Measurements from ENCODE around the gene SYF2. TPM values are rescaled to one million over a fixed set of nuclear protein-coding genes. Genes with fewer than 3 reads are reported as not detected.

The SYF2 gene
- total and polyA plus RNA-seq, 2 of the 4 experiments (the other 2 are of a cell fraction) = 8.6 to 19.5 TPM

DNA sequence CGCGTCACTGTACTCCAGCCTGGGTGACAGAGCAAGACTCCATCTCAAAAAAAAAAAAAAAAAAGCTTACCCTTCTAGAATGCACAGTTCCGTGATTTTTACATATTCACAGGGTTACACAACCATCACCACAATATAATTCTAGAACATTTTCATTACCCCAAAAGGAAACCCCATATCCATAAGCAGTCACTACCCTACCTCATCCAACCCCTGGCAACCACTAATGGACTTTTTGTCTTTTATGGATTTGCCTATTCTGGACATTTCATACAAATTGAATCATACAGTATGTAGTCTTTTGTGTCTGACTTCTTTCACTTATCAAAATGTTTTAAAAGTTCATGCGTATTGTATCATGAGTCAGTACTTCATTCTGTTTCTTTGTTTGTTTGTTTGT lies 22.8 kb downstream of the SYF2 start:
- ChIA-PET POLR2A (ENCODE audit: unreplicated experiment) (no interaction called here), CTCF (interaction anchor here (0.6 kb wide), 1 partner anchor 1015 kb away, joined by 3 read pairs; no protein-coding TSS in a partner anchor)
- H3K9ac ChIP-seq (ENCODE audit: low read depth, low read length) = no peak overlapping the region
- no peak overlapping the region for H3K18ac ChIP-seq (ENCODE audit: low read depth, low read length)
- no peak overlapping the region for H3K4me3 ChIP-seq (ENCODE audit: insufficient read depth, low read depth, low read length)
- no peaks in the 10 kb centered on the region for H4K20me1 ChIP-seq (ENCODE audit: insufficient read depth, low read length)
- TF ChIP-seq BHLHE40 (IDR thresholded peaks at IDR 0.05; ENCODE audit: low read depth, low read length) (no peak), MAFK (IDR thresholded peaks at IDR 0.05; ENCODE audit: low read depth, low read length) (no peak), RAD21 (IDR thresholded peaks at IDR 0.05; ENCODE audit: low read length) (no peak), FOS (IDR thresholded peaks at IDR 0.05; ENCODE audit: low read depth, low read length) (no peak), CHD1 (IDR thresholded peaks at IDR 0.05; ENCODE audit: low read depth, low read length) (no peak), CEBPB (IDR thresholded peaks at IDR 0.05; ENCODE audit: low read depth, low read length) (no peak), RCOR1 (IDR thresholded peaks at IDR 0.05; ENCODE audit: insufficient replicate concordance, low read length) (no peak), SMC3 (IDR thresholded peaks at IDR 0.05; ENCODE audit: low read depth, low read length) (no peak), RFX5 (IDR thresholded peaks at IDR 0.05; ENCODE audit: low read depth, low read length) (no peak), NFE2L2 (IDR thresholded peaks at IDR 0.05; ENCODE audit: low read depth, low read length) (no peak), MAZ (IDR thresholded peaks at IDR 0.05; ENCODE audit: borderline replicate concordance, low read depth, low read length) (no peak), MXI1 (IDR thresholded peaks at IDR 0.05; ENCODE audit: borderline replicate concordance, low read depth, low read length) (no peak)
- TF ChIP-seq, protein P1, sequence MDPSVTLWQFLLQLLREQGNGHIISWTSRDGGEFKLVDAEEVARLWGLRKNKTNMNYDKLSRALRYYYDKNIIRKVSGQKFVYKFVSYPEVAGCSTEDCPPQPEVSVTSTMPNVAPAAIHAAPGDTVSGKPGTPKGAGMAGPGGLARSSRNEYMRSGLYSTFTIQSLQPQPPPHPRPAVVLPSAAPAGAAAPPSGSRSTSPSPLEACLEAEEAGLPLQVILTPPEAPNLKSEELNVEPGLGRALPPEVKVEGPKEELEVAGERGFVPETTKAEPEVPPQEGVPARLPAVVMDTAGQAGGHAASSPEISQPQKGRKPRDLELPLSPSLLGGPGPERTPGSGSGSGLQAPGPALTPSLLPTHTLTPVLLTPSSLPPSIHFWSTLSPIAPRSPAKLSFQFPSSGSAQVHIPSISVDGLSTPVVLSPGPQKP (IDR thresholded peaks at IDR 0.05; ENCODE audit: borderline replicate concordance, low read depth, low read length) = no peak
- TF ChIP-seq, protein P2, sequence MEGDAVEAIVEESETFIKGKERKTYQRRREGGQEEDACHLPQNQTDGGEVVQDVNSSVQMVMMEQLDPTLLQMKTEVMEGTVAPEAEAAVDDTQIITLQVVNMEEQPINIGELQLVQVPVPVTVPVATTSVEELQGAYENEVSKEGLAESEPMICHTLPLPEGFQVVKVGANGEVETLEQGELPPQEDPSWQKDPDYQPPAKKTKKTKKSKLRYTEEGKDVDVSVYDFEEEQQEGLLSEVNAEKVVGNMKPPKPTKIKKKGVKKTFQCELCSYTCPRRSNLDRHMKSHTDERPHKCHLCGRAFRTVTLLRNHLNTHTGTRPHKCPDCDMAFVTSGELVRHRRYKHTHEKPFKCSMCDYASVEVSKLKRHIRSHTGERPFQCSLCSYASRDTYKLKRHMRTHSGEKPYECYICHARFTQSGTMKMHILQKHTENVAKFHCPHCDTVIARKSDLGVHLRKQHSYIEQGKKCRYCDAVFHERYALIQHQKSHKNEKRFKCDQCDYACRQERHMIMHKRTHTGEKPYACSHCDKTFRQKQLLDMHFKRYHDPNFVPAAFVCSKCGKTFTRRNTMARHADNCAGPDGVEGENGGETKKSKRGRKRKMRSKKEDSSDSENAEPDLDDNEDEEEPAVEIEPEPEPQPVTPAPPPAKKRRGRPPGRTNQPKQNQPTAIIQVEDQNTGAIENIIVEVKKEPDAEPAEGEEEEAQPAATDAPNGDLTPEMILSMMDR (conservative IDR thresholded peaks at IDR 0.05; ENCODE audit: low read depth, low read length) = no peak
- TF ChIP-seq, protein P3, sequence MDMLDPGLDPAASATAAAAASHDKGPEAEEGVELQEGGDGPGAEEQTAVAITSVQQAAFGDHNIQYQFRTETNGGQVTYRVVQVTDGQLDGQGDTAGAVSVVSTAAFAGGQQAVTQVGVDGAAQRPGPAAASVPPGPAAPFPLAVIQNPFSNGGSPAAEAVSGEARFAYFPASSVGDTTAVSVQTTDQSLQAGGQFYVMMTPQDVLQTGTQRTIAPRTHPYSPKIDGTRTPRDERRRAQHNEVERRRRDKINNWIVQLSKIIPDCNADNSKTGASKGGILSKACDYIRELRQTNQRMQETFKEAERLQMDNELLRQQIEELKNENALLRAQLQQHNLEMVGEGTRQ (IDR thresholded peaks at IDR 0.05; ENCODE audit: low read depth, low read length) = no peak
- no peak overlapping the region for H2BK5ac ChIP-seq (ENCODE audit: low read depth, low read length, poor library complexity, severe bottlenecking)
- H3K4me1 ChIP-seq (ENCODE audit: control insufficient read depth, insufficient read depth, low read length) = no peaks in the 10 kb centered on the region
- no peak overlapping the region for H4K5ac ChIP-seq (ENCODE audit: low read depth, low read length)
- no peaks in the 10 kb centered on the region for H3K79me1 ChIP-seq (ENCODE audit: low read depth in 1 of 2, low read length in 2 of 2)
- H2BK120ac ChIP-seq (ENCODE audit: low read depth, low read length) = no peak overlapping the region
- no peak overlapping the region for H4K8ac ChIP-seq (ENCODE audit: low read depth in 2 of 2, low read length in 2 of 2)
- no peak overlapping the region for H3K14ac ChIP-seq (replicated peaks; ENCODE audit: low read depth, low read length)
- dilution Hi-C loops (cut with HindIII; ENCODE audit: low sequenced_read_pairs, unreplicated experiment) (loop anchor here (25.0 kb wide), 1 partner anchor 547 kb away; no protein-coding TSS in a partner anchor), intact Hi-C loops (cut with micrococcal nuclease) (no loop called here), in situ Hi-C loops (cut with MboI; ENCODE audit: low sequenced_read_pairs) (loop anchor here (10.0 kb wide), 3 partner anchors 275 to 545 kb away; partner anchors contain the start of gene RUNX3)
- no peak overlapping the region for H3K23ac ChIP-seq (ENCODE audit: low read depth, low read length)
- no peak overlapping the region for H3K4ac ChIP-seq (ENCODE audit: low read depth, low read length)
- no peak overlapping the region for H2BK20ac ChIP-seq (ENCODE audit: low read depth, low read length)
- no peaks in the 10 kb centered on the region for H3K9me3 ChIP-seq (ENCODE audit: control insufficient read depth, insufficient read depth, low read length)
- H3K56ac ChIP-seq (ENCODE audit: extremely low read depth, insufficient read depth, low read length) = no peak overlapping the region
- H4K91ac ChIP-seq (ENCODE audit: insufficient read depth, low read depth, low read length) = no peak overlapping the region
- peaks cover 41% of the 10 kb centered on the region for H3K27me3 ChIP-seq (ENCODE audit: control insufficient read depth, insufficient read depth, low read length)
- no peak overlapping the region for H2AFZ ChIP-seq (replicated peaks; ENCODE audit: low read length, poor library complexity)
- ATAC-seq (ENCODE audit: low read depth) (no peak), DNase-seq (no peak)
- H3K9me1 ChIP-seq (ENCODE audit: insufficient read depth, low read length) = no peaks in the 10 kb centered on the region
- H2AK5ac ChIP-seq (ENCODE audit: low read depth, low read length) = no peak overlapping the region
- WGBS, 2 experiments (ENCODE audit: extremely low coverage in 2 of 2, insufficient read length in 1 of 2) = no CpG with 5 or more reads among the region's 4 CpGs
- no peak overlapping the region for H3K4me2 ChIP-seq (ENCODE audit: low read depth, low read length)
- no TSS peak for BruUV-seq (replicated peaks)
- no peak overlapping the region for H2AK9ac ChIP-seq (replicated peaks; ENCODE audit: low read depth, low read length, poor library complexity)
- no peak overlapping the region for H2BK15ac ChIP-seq (ENCODE audit: low read depth, low read length)
- no peaks in the 10 kb centered on the region for H3K36me3 ChIP-seq (ENCODE audit: control insufficient read depth, insufficient read depth, low read length)
- H3K27ac ChIP-seq (ENCODE audit: insufficient read depth, low read length) = no peak overlapping the region
